GM23338 (cell line): ENCODE results near the gene MYOCOS. TPM values are rescaled to one million over a fixed set of nuclear protein-coding genes. Genes with fewer than 3 reads are reported as not detected.

Experiments used
- ATAC-seq: fragments of 200-7000 bp; cut with Tn5 transposase; 3 replicates; pipeline ENCODE4 v1.9.1; 2020
- DNase-seq: peaks from one replicate; pipeline ENCODE4 v3.0.0-alpha.2; 2015; ENCODE audit warnings: low spot score
- H2AFZ ChIP-seq: fragments of 200-600 bp; sonication (generic); 2 replicates; pipeline ENCODE4 v1.8.0; 2016; ENCODE audit warnings: antibody characterized with exemption, mild to moderate bottlenecking, moderate library complexity
- H3F3A ChIP-seq: fragments of 200-600 bp; sonication (generic); replicated peaks from 2 replicates; pipeline ENCODE4 v1.8.0; 2017; ENCODE audit warnings: antibody characterized with exemption, mixed run types, low read depth
- H3K27ac ChIP-seq: fragments of 200-600 bp; sonication (generic); 2 replicates; pipeline ENCODE4 v1.6.1; 2016; ENCODE audit warnings: low read depth
- H3K27me3 ChIP-seq: fragments of 200-600 bp; sonication (generic); 2 replicates; pipeline ENCODE4 v1.8.0; 2016; ENCODE audit warnings: mild to moderate bottlenecking, mixed run types, moderate library complexity; ENCODE audit not compliant: insufficient read depth
- H3K36me3 ChIP-seq: fragments of 200-600 bp; sonication (generic); 2 replicates; pipeline ENCODE4 v1.8.0; 2016; ENCODE audit warnings: mild to moderate bottlenecking; ENCODE audit not compliant: insufficient read depth
- H3K4me1 ChIP-seq: fragments of 200-600 bp; sonication (generic); 2 replicates; pipeline ENCODE4 v1.8.0; 2016; ENCODE audit warnings: mild to moderate bottlenecking, moderate library complexity; ENCODE audit not compliant: insufficient read depth
- H3K4me2 ChIP-seq: fragments of 200-600 bp; sonication (generic); 2 replicates; pipeline ENCODE4 v1.7.1; 2017; ENCODE audit warnings: mixed run types
- H3K4me3 ChIP-seq: fragments of 200-600 bp; sonication (generic); 2 replicates; pipeline ENCODE4 v1.6.1; 2016; ENCODE audit warnings: mixed run types
- H3K79me2 ChIP-seq: fragments of 200-600 bp; sonication (generic); replicated peaks from 2 replicates; pipeline ENCODE4 v1.8.0; 2017; ENCODE audit warnings: mild to moderate bottlenecking; ENCODE audit not compliant: insufficient read depth
- H3K9me2 ChIP-seq: fragments of 200-600 bp; sonication (generic); 2 replicates; pipeline ENCODE4 v1.8.0; 2017; ENCODE audit not compliant: insufficient read depth
- H4K20me1 ChIP-seq: fragments of 200-600 bp; sonication (generic); replicated peaks from 2 replicates; pipeline ENCODE4 v1.8.0; 2017; ENCODE audit warnings: mild to moderate bottlenecking; ENCODE audit not compliant: insufficient read depth
- H3K27ac Mint-ChIP-seq: 2 replicates; pipeline ENCODE4 v1.8.0; 2020; ENCODE audit warnings: inconsistent platforms, mild to moderate bottlenecking, moderate library complexity, mixed read lengths
- H3K27me3 Mint-ChIP-seq: 3 replicates; pipeline ENCODE4 v1.8.0; 2022; ENCODE audit warnings: low read depth, mild to moderate bottlenecking, moderate library complexity, mixed read lengths, inconsistent platforms; ENCODE audit not compliant: insufficient read depth, poor library complexity
- H3K36me3 Mint-ChIP-seq: 3 replicates; pipeline ENCODE4 v1.8.0; 2021; ENCODE audit warnings: low read depth, mild to moderate bottlenecking, inconsistent platforms, moderate library complexity, mixed read lengths
- H3K4me1 Mint-ChIP-seq: 3 replicates; pipeline ENCODE4 v1.8.0; 2020; ENCODE audit warnings: mild to moderate bottlenecking, inconsistent platforms, mixed read lengths
- H3K4me3 Mint-ChIP-seq: 3 replicates; pipeline ENCODE4 v1.8.0; 2021; ENCODE audit warnings: moderate library complexity, mild to moderate bottlenecking, inconsistent platforms, mixed read lengths
- H3K9me3 Mint-ChIP-seq: 3 replicates; pipeline ENCODE4 v1.8.0; 2020; ENCODE audit warnings: moderate library complexity, mild to moderate bottlenecking, inconsistent platforms, mixed read lengths
- CREB1 ChIP-seq: fragments of 250-450 bp; sonication (Bioruptor Pico); IDR thresholded peaks from 2 replicates; pipeline ENCODE4 v1.5.0; 2020; ENCODE audit warnings: low read depth, mild to moderate bottlenecking, moderate library complexity
- EZH2 ChIP-seq: fragments of 200-600 bp; sonication (generic); IDR thresholded peaks from one replicate; pipeline ENCODE4 v1.8.0; 2017; ENCODE audit warnings: antibody characterized with exemption, mild to moderate bottlenecking, low read depth; ENCODE audit not compliant: unreplicated experiment
- EZH2phosphoT487 ChIP-seq: fragments of 200-600 bp; sonication (generic); IDR thresholded peaks from one replicate; pipeline ENCODE4 v1.8.1; 2018; ENCODE audit warnings: antibody characterized with exemption; ENCODE audit not compliant: unreplicated experiment
- JUNB ChIP-seq: IDR thresholded peaks from one replicate; pipeline ENCODE4 v1.6.1; 2016; ENCODE audit warnings: antibody characterized with exemption; ENCODE audit not compliant: unreplicated experiment
- NANOG ChIP-seq: IDR thresholded peaks from 2 replicates; pipeline ENCODE4 v1.6.1; 2016; ENCODE audit warnings: antibody characterized with exemption, borderline replicate concordance
- POLR2AphosphoS5 ChIP-seq: IDR thresholded peaks from 2 replicates; pipeline ENCODE4 v1.6.1; 2016; ENCODE audit warnings: antibody characterized with exemption, low read depth
- STAT1 ChIP-seq: IDR thresholded peaks from one replicate; pipeline ENCODE4 v1.6.1; 2016; ENCODE audit warnings: antibody characterized with exemption; ENCODE audit not compliant: unreplicated experiment
- ZNF114 ChIP-seq: fragments of 250-450 bp; sonication (Bioruptor Pico); IDR thresholded peaks from 2 replicates; pipeline ENCODE4 v1.5.0; 2020; ENCODE audit warnings: mild to moderate bottlenecking, moderate library complexity
- ZNF331 ChIP-seq: fragments of 250-450 bp; sonication (Bioruptor Pico); IDR thresholded peaks from 2 replicates; pipeline ENCODE4 v1.5.0; 2020; ENCODE audit warnings: low read depth, mild to moderate bottlenecking, moderate library complexity
- polyA plus RNA-seq: library from polyadenylated mRNA; unstranded; fragments of >200 nt; fragmentation: Nextera tagmentation; extraction: Ambion mirVana; gene quantifications from 2 replicates; pipeline ENCODE4 v1.2.1, GENCODE V29; 2016
- total RNA-seq: library from RNA; depleted of rRNA; stranded (reverse); fragments of >200 nt; shearing (Covaris generic); gene quantifications from 2 replicates; pipeline ENCODE4 v1.2.3, GENCODE V29; 2014
- TF ChIP-seq, protein P1 (sequence below): fragments of 250-450 bp; sonication (Bioruptor Pico); IDR thresholded peaks from 2 replicates; pipeline ENCODE4 v1.5.0; 2020; ENCODE audit warnings: mild to moderate bottlenecking, moderate library complexity
- TF ChIP-seq, protein P2 (sequence below), 2 experiments: fragments of 200-600 bp in 1 of 2; sonication (generic) in 1 of 2; conservative IDR thresholded peaks; 2 replicates each; pipeline versions ENCODE4 v1.5.1 to v1.6.1; 2016 to 2017; ENCODE audit warnings: antibody characterized with exemption in 2 of 2, low read depth in 2 of 2, mild to moderate bottlenecking in 2 of 2, moderate library complexity in 1 of 2
- TF ChIP-seq, protein P3 (sequence below): IDR thresholded peaks from one replicate; pipeline ENCODE4 v1.6.1; 2018; ENCODE audit warnings: antibody characterized with exemption; ENCODE audit not compliant: unreplicated experiment
- TF ChIP-seq, protein P4 (sequence below): IDR thresholded peaks from 2 replicates; pipeline ENCODE4 v1.6.1; 2016; ENCODE audit warnings: antibody characterized with exemption

The MYOCOS gene
- total and polyA plus RNA-seq, 2 experiments from 2014 or later, result not detected

DNA sequence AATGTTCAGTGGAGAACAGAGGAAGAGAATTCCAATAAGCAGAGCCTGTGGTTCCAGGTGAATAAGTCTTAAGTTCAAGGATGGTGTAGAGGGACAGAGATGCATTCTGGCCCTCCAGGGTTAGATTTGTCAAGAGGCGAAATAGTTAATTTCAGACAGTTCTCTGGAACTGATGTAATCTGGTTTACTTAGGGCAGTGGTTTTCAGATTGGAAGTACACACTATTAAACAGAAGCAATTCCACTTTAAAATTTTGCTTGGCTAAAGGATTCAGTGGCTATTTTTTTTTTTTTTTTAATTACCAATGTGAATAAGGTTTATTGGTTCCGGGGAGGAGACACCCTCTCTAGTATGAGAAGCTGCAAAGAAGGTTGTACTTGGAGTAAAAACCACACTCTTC, 25.3 kb upstream of the MYOCOS start:
- Mint-ChIP-seq H3K4me3 (no peak overlapping the region), H3K27me3 (peaks cover 2% of the 10 kb centered on the region), H3K36me3 (peaks cover 16% of the 10 kb centered on the region), H3K27ac (no peak overlapping the region), H3K9me3 (no peaks in the 10 kb centered on the region), H3K4me1 (no peaks in the 10 kb centered on the region; the same call in 2 of the 3 replicates)
- Histone ChIP-seq H3F3A (no peaks in the 10 kb centered on the region), H4K20me1 (no peaks in the 10 kb centered on the region; the same call in 1 of the 2 replicates), H3K9me2 (no peaks in the 10 kb centered on the region), H3K4me3 (no peak overlapping the region), H3K79me2 (no peaks in the 10 kb centered on the region), H2AFZ (no peak overlapping the region), H3K27ac (no peak overlapping the region), H3K36me3 (peaks cover 15% of the 10 kb centered on the region; the same call in 1 of the 2 replicates), H3K4me1 (no peaks in the 10 kb centered on the region), H3K27me3 (no peaks in the 10 kb centered on the region), H3K4me2 (no peak overlapping the region)
- TF ChIP-seq, protein P1, sequence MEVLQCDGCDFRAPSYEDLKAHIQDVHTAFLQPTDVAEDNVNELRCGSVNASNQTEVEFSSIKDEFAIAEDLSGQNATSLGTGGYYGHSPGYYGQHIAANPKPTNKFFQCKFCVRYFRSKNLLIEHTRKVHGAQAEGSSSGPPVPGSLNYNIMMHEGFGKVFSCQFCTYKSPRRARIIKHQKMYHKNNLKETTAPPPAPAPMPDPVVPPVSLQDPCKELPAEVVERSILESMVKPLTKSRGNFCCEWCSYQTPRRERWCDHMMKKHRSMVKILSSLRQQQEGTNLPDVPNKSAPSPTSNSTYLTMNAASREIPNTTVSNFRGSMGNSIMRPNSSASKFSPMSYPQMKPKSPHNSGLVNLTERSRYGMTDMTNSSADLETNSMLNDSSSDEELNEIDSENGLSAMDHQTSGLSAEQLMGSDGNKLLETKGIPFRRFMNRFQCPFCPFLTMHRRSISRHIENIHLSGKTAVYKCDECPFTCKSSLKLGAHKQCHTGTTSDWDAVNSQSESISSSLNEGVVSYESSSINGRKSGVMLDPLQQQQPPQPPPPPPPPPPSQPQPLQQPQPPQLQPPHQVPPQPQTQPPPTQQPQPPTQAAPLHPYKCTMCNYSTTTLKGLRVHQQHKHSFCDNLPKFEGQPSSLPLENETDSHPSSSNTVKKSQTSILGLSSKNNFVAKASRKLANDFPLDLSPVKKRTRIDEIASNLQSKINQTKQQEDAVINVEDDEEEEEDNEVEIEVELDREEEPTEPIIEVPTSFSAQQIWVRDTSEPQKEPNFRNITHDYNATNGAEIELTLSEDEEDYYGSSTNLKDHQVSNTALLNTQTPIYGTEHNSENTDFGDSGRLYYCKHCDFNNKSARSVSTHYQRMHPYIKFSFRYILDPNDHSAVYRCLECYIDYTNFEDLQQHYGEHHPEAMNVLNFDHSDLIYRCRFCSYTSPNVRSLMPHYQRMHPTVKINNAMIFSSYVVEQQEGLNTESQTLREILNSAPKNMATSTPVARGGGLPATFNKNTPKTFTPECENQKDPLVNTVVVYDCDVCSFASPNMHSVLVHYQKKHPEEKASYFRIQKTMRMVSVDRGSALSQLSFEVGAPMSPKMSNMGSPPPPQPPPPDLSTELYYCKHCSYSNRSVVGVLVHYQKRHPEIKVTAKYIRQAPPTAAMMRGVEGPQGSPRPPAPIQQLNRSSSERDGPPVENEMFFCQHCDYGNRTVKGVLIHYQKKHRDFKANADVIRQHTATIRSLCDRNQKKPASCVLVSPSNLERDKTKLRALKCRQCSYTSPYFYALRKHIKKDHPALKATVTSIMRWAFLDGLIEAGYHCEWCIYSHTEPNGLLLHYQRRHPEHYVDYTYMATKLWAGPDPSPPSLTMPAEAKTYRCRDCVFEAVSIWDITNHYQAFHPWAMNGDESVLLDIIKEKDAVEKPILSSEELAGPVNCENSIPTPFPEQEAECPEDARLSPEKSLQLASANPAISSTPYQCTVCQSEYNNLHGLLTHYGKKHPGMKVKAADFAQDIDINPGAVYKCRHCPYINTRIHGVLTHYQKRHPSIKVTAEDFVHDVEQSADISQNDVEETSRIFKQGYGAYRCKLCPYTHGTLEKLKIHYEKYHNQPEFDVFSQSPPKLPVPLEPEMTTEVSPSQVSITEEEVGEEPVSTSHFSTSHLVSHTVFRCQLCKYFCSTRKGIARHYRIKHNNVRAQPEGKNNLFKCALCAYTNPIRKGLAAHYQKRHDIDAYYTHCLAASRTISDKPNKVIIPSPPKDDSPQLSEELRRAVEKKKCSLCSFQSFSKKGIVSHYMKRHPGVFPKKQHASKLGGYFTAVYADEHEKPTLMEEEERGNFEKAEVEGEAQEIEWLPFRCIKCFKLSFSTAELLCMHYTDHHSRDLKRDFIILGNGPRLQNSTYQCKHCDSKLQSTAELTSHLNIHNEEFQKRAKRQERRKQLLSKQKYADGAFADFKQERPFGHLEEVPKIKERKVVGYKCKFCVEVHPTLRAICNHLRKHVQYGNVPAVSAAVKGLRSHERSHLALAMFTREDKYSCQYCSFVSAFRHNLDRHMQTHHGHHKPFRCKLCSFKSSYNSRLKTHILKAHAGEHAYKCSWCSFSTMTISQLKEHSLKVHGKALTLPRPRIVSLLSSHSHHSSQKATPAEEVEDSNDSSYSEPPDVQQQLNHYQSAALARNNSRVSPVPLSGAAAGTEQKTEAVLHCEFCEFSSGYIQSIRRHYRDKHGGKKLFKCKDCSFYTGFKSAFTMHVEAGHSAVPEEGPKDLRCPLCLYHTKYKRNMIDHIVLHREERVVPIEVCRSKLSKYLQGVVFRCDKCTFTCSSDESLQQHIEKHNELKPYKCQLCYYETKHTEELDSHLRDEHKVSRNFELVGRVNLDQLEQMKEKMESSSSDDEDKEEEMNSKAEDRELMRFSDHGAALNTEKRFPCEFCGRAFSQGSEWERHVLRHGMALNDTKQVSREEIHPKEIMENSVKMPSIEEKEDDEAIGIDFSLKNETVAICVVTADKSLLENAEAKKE, result no peak
- TF ChIP-seq ZNF114 (no peak), JUNB (no peak), STAT1 (no peak), POLR2AphosphoS5 (no peak), NANOG (no peak), EZH2phosphoT487 (no peak), ZNF331 (CRISPR knock-in tag) (no peak), EZH2 (no peak), CREB1 (CRISPR knock-in tag) (no peak)
- TF ChIP-seq, protein P2, sequence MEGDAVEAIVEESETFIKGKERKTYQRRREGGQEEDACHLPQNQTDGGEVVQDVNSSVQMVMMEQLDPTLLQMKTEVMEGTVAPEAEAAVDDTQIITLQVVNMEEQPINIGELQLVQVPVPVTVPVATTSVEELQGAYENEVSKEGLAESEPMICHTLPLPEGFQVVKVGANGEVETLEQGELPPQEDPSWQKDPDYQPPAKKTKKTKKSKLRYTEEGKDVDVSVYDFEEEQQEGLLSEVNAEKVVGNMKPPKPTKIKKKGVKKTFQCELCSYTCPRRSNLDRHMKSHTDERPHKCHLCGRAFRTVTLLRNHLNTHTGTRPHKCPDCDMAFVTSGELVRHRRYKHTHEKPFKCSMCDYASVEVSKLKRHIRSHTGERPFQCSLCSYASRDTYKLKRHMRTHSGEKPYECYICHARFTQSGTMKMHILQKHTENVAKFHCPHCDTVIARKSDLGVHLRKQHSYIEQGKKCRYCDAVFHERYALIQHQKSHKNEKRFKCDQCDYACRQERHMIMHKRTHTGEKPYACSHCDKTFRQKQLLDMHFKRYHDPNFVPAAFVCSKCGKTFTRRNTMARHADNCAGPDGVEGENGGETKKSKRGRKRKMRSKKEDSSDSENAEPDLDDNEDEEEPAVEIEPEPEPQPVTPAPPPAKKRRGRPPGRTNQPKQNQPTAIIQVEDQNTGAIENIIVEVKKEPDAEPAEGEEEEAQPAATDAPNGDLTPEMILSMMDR (conservative IDR thresholded peaks at IDR 0.05; ENCODE audit: low read depth in 2 of 2), result no peak
- TF ChIP-seq, protein P3, sequence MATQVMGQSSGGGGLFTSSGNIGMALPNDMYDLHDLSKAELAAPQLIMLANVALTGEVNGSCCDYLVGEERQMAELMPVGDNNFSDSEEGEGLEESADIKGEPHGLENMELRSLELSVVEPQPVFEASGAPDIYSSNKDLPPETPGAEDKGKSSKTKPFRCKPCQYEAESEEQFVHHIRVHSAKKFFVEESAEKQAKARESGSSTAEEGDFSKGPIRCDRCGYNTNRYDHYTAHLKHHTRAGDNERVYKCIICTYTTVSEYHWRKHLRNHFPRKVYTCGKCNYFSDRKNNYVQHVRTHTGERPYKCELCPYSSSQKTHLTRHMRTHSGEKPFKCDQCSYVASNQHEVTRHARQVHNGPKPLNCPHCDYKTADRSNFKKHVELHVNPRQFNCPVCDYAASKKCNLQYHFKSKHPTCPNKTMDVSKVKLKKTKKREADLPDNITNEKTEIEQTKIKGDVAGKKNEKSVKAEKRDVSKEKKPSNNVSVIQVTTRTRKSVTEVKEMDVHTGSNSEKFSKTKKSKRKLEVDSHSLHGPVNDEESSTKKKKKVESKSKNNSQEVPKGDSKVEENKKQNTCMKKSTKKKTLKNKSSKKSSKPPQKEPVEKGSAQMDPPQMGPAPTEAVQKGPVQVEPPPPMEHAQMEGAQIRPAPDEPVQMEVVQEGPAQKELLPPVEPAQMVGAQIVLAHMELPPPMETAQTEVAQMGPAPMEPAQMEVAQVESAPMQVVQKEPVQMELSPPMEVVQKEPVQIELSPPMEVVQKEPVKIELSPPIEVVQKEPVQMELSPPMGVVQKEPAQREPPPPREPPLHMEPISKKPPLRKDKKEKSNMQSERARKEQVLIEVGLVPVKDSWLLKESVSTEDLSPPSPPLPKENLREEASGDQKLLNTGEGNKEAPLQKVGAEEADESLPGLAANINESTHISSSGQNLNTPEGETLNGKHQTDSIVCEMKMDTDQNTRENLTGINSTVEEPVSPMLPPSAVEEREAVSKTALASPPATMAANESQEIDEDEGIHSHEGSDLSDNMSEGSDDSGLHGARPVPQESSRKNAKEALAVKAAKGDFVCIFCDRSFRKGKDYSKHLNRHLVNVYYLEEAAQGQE, result no peak
- TF ChIP-seq, protein P4, sequence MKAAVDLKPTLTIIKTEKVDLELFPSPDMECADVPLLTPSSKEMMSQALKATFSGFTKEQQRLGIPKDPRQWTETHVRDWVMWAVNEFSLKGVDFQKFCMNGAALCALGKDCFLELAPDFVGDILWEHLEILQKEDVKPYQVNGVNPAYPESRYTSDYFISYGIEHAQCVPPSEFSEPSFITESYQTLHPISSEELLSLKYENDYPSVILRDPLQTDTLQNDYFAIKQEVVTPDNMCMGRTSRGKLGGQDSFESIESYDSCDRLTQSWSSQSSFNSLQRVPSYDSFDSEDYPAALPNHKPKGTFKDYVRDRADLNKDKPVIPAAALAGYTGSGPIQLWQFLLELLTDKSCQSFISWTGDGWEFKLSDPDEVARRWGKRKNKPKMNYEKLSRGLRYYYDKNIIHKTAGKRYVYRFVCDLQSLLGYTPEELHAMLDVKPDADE, result no peak
- DNase-seq, result no peak
- no peak for ATAC-seq
